Uterus (tissue), 4 donors: ENCODE data around the gene CYSLTR2. TPM values are rescaled to one million over a fixed set of nuclear protein-coding genes. Genes with fewer than 3 reads are reported as not detected.

Experiments used
- DNase-seq, 2 donors: peaks; one replicate each; pipeline ENCODE4 v3.0.0-alpha.2; 2019 to 2020
- H3K27ac ChIP-seq, 2 donors: fragments of 200-600 bp; sonication (generic); 1 replicate in 1 of 2; 2 replicates in 1 of 2; pipeline ENCODE4 v1.5.1; 2016 to 2018
- H3K27me3 ChIP-seq, 2 donors: fragments of 200-600 bp; sonication (generic); one replicate each; pipeline ENCODE4 v1.5.1; 2018 to 2019; ENCODE audit warnings: control low read depth in 1 of 2
- H3K36me3 ChIP-seq, 2 donors: fragments of 200-600 bp; sonication (generic); one replicate each; pipeline ENCODE4 v1.5.1; 2019; ENCODE audit warnings: control low read depth in 1 of 2
- H3K4me1 ChIP-seq, 2 donors: fragments of 200-600 bp; sonication (generic); one replicate each; pipeline ENCODE4 v1.5.1; 2018 to 2019; ENCODE audit warnings: control low read depth in 1 of 2
- H3K4me3 ChIP-seq, 2 donors: fragments of 200-600 bp; sonication (generic); 1 replicate in 1 of 2; 2 replicates in 1 of 2; pipeline ENCODE4 v1.5.1; 2018 to 2019; ENCODE audit warnings: mild to moderate bottlenecking in 1 of 2
- H3K9me3 ChIP-seq, 2 donors: fragments of 200-600 bp; sonication (generic); one replicate each; pipeline ENCODE4 v1.5.1; 2019; ENCODE audit warnings: control low read depth in 1 of 2
- CTCF ChIP-seq, 4 experiments: fragments of 200-600 bp in 2 of 4; fragments of 450-650 bp in 2 of 4; sonication (generic) in 2 of 4; IDR thresholded peaks; one replicate each; pipeline ENCODE4 v1.5.1; 2016 to 2019; ENCODE audit warnings: antibody characterized with exemption in 4 of 4, mild to moderate bottlenecking in 2 of 4, moderate library complexity in 1 of 4
- POLR2A ChIP-seq, 2 donors: fragments of 450-650 bp; IDR thresholded peaks; one replicate each; pipeline ENCODE4 v1.6.1; 2016; ENCODE audit warnings: antibody characterized with exemption in 2 of 2, mild to moderate bottlenecking in 1 of 2, moderate library complexity in 1 of 2
- intact Hi-C: fragments of 100-400 bp; cut with DNase I; formaldehyde crosslinking; loops from one replicate; pipeline ENCODE4 v1.15.1; 2023; ENCODE audit warnings: low total_unique reads
- total RNA-seq, 4 donors: library from RNA; depleted of rRNA in 3 of 4; stranded (reverse); fragments of >200 nt in 3 of 4; gene quantifications; one replicate each; pipeline versions ENCODE4 v1.1.0 to v1.2.4, GENCODE V29; 2014 to 2023
- donor health status: DM: yes; HTN: yes; CAD: no.

The CYSLTR2 gene
- total RNA-seq, 4 donors from 2014 or later, result 0.15 to 1.6 (median 0.42) TPM

- Histone ChIP-seq H3K36me3 (no peaks in the 10 kb centered on the region), H3K27ac (no peak overlapping the region), H3K27me3 (no peaks in the 10 kb centered on the region), H3K4me1 (peaks cover 0 to 5% of the 10 kb centered on the region in 2 donors), H3K4me3 (no peak overlapping the region), H3K9me3 (peaks cover 0 to 11% of the 10 kb centered on the region in 2 donors)
- no peak for DNase-seq
- TF ChIP-seq POLR2A (IDR thresholded peaks at IDR 0.05), result no peak
- no peak for TF ChIP-seq CTCF (IDR thresholded peaks at IDR 0.05)
- intact Hi-C loops, result no loop called here
Measured at GRCh38 chr13:48635478-48635877, 18.3 kb upstream of the CYSLTR2 start.

GRCh38 chr13:48636550-48636949 lies 17.2 kb upstream of the CYSLTR2 start:
- Histone ChIP-seq H3K4me1 (no peaks in the 10 kb centered on the region), H3K27me3 (no peaks in the 10 kb centered on the region), H3K9me3 (peaks cover 0 to 11% of the 10 kb centered on the region in 2 donors), H3K4me3 (no peak overlapping the region), H3K27ac (no peak overlapping the region), H3K36me3 (no peaks in the 10 kb centered on the region)
- intact Hi-C loops, result no loop called here
- no peak for DNase-seq
- TF ChIP-seq POLR2A (IDR thresholded peaks at IDR 0.05) (no peak), CTCF (IDR thresholded peaks at IDR 0.05) (no peak)

- H3K4me1 ChIP-seq, result no peaks in the 10 kb centered on the region
- H3K27ac ChIP-seq, result no peak overlapping the region
- H3K4me3 ChIP-seq, result no peak overlapping the region
- intact Hi-C loops, result no loop called here
- TF ChIP-seq POLR2A (IDR thresholded peaks at IDR 0.05) (no peak), CTCF (IDR thresholded peaks at IDR 0.05) (no peak)
- peaks cover 0 to 11% of the 10 kb centered on the region in 2 donors for H3K9me3 ChIP-seq
- H3K36me3 ChIP-seq, result no peaks in the 10 kb centered on the region
- no peak for DNase-seq
- no peaks in the 10 kb centered on the region for H3K27me3 ChIP-seq
Measured at GRCh38 chr13:48637601-48638000, 16.1 kb upstream of the CYSLTR2 start.

- no peak for DNase-seq
- Histone ChIP-seq H3K9me3 (peaks cover 0 to 4% of the 10 kb centered on the region in 2 donors), H3K4me3 (no peak overlapping the region), H3K27me3 (no peaks in the 10 kb centered on the region), H3K4me1 (no peaks in the 10 kb centered on the region), H3K27ac (no peak overlapping the region), H3K36me3 (no peaks in the 10 kb centered on the region)
- TF ChIP-seq CTCF (IDR thresholded peaks at IDR 0.05), result no peak
- no peak for TF ChIP-seq POLR2A (IDR thresholded peaks at IDR 0.05)
- intact Hi-C loops, result no loop called here
Measured at GRCh38 chr13:48640767-48641166, 13.0 kb upstream of the CYSLTR2 start.

GRCh38 chr13:48641404-48641803 lies 12.3 kb upstream of the CYSLTR2 start:
- H3K4me3 ChIP-seq, result no peak overlapping the region
- TF ChIP-seq CTCF (IDR thresholded peaks at IDR 0.05), result no peak
- no peak for TF ChIP-seq POLR2A (IDR thresholded peaks at IDR 0.05)
- no peaks in the 10 kb centered on the region for H3K9me3 ChIP-seq
- no peak for DNase-seq
- H3K4me1 ChIP-seq, result no peaks in the 10 kb centered on the region
- H3K27ac ChIP-seq, result no peak overlapping the region
- intact Hi-C loops, result no loop called here
- no peaks in the 10 kb centered on the region for H3K36me3 ChIP-seq
- H3K27me3 ChIP-seq, result no peaks in the 10 kb centered on the region
